ENCODE measurements around the gene TAF1A. TPM values are rescaled to one million over a fixed set of nuclear protein-coding genes. Genes with fewer than 3 reads are reported as not detected.
"Not testable (repeated sequence)": the region's sequence is repeated elsewhere in the genome, so short reads cannot be mapped to it uniquely, and the experiment has no call there.

The TAF1A gene
- total and polyA plus RNA-seq, 2 experiments from 2014 or later: 5.4 to 5.6 TPM

- H3K9me3 ChIP-seq (ENCODE audit: low read depth): no peaks in the 10 kb centered on the region
- no peak overlapping the region for H3K9ac ChIP-seq
- no peaks in the 10 kb centered on the region for H3K9me2 ChIP-seq (ENCODE audit: insufficient read depth)
- H3K4me1 ChIP-seq (ENCODE audit: insufficient read depth): no peaks in the 10 kb centered on the region
- WGBS, 2 experiments (ENCODE audit: low coverage in 1 of 2, low lambda C conversion rate in 2 of 2, missing lambda C conversion rate in 2 of 2): 91 to 93% methylated on average over 2 of the region's 2 CpGs
- no peak overlapping the region for H3K4me2 ChIP-seq (ENCODE audit: unreplicated experiment)
- TF ChIP-seq EZH2phosphoT487 (IDR thresholded peaks at IDR 0.05; ENCODE audit: insufficient read depth, low read depth) (no peak), EZH2 (IDR thresholded peaks at IDR 0.05; ENCODE audit: insufficient read depth, poor library complexity, severe bottlenecking) (no peak)
- H3F3A ChIP-seq (ENCODE audit: insufficient read depth): 0 out of 2 replicates have a peak, but pooled peaks cover under 1% of the 10 kb centered on the region
- no peak overlapping the region for H2AFZ ChIP-seq
- DNase-seq: no peak
- H3K4me3 ChIP-seq: no peak overlapping the region
- H3K27ac ChIP-seq: no peak overlapping the region
- no peaks in the 10 kb centered on the region for H3K27me3 ChIP-seq (replicated peaks; ENCODE audit: insufficient read depth)
- in situ Hi-C loops (cut with MboI): no loop called here
- no peaks in the 10 kb centered on the region for H3K79me2 ChIP-seq (ENCODE audit: insufficient read depth)
- H3K36me3 ChIP-seq (ENCODE audit: low read depth): no peaks in the 10 kb centered on the region
- H4K20me1 ChIP-seq (ENCODE audit: insufficient read depth): no peaks in the 10 kb centered on the region
These were observed 21.0 kb upstream of the TAF1A start for GRCh38 chr1:222610728-222611127.

- in situ Hi-C loops (cut with MboI); H2AFZ ChIP-seq: not testable (repeated sequence)
- 14 to 17% methylated on average over 1 of the region's 1 CpG for WGBS, 2 experiments (ENCODE audit: low coverage in 1 of 2, low lambda C conversion rate in 2 of 2, missing lambda C conversion rate in 2 of 2)
These were observed 19.4 kb upstream of the TAF1A start for GRCh38 chr1:222609111-222609510.

GRCh38 chr1:222606757-222607156 is 17.0 kb upstream of the TAF1A start:
- Histone ChIP-seq H3K27ac (no peak overlapping the region), H3K9me3 (ENCODE audit: low read depth) (no peaks in the 10 kb centered on the region), H3F3A (ENCODE audit: insufficient read depth) (no peaks in the 10 kb centered on the region), H3K4me2 (ENCODE audit: unreplicated experiment) (no peak overlapping the region), H3K27me3 (replicated peaks; ENCODE audit: insufficient read depth) (no peaks in the 10 kb centered on the region), H3K9me2 (ENCODE audit: insufficient read depth) (no peaks in the 10 kb centered on the region), H3K9ac (no peak overlapping the region), H3K4me1 (ENCODE audit: insufficient read depth) (no peaks in the 10 kb centered on the region), H3K79me2 (ENCODE audit: insufficient read depth) (no peaks in the 10 kb centered on the region), H4K20me1 (ENCODE audit: insufficient read depth) (no peaks in the 10 kb centered on the region), H2AFZ (no peak overlapping the region), H3K36me3 (ENCODE audit: low read depth) (no peaks in the 10 kb centered on the region), H3K4me3 (no peak overlapping the region)
- in situ Hi-C loops (cut with MboI): no loop called here
- DNase-seq: peak; percentile 13
- TF ChIP-seq EZH2phosphoT487 (IDR thresholded peaks at IDR 0.05; ENCODE audit: insufficient read depth, low read depth): no peak
- TF ChIP-seq EZH2 (IDR thresholded peaks at IDR 0.05; ENCODE audit: insufficient read depth, poor library complexity, severe bottlenecking): no peak
- WGBS, 2 experiments (ENCODE audit: low coverage in 1 of 2, low lambda C conversion rate in 2 of 2, missing lambda C conversion rate in 2 of 2): 86 to 100% methylated on average over 1 of the region's 1 CpG

More at GRCh38 chr1:222609111-222609510, 19.4 kb upstream of the TAF1A start:
- not testable (repeated sequence) for H3K4me1 ChIP-seq (ENCODE audit: insufficient read depth); H3K9ac ChIP-seq; H3K4me2 ChIP-seq (ENCODE audit: unreplicated experiment); H3K9me3 ChIP-seq (ENCODE audit: low read depth); H3K79me2 ChIP-seq (ENCODE audit: insufficient read depth); H3F3A ChIP-seq (ENCODE audit: insufficient read depth); H3K27me3 ChIP-seq (replicated peaks; ENCODE audit: insufficient read depth); H4K20me1 ChIP-seq (ENCODE audit: insufficient read depth); DNase-seq; H3K9me2 ChIP-seq (ENCODE audit: insufficient read depth); H3K4me3 ChIP-seq; H3K27ac ChIP-seq; H3K36me3 ChIP-seq (ENCODE audit: low read depth)

- Histone ChIP-seq H3K36me3 (ENCODE audit: low read depth) (no peaks in the 10 kb centered on the region), H3K4me2 (ENCODE audit: unreplicated experiment) (no peak overlapping the region), H2AFZ (no peak overlapping the region), H4K20me1 (ENCODE audit: insufficient read depth) (no peaks in the 10 kb centered on the region), H3F3A (ENCODE audit: insufficient read depth) (no peaks in the 10 kb centered on the region), H3K9me3 (ENCODE audit: low read depth) (no peaks in the 10 kb centered on the region), H3K79me2 (ENCODE audit: insufficient read depth) (no peaks in the 10 kb centered on the region), H3K27ac (no peak overlapping the region), H3K4me1 (ENCODE audit: insufficient read depth) (no peaks in the 10 kb centered on the region), H3K4me3 (no peak overlapping the region), H3K9ac (no peak overlapping the region), H3K27me3 (replicated peaks; ENCODE audit: insufficient read depth) (no peaks in the 10 kb centered on the region), H3K9me2 (ENCODE audit: insufficient read depth) (no peaks in the 10 kb centered on the region)
- TF ChIP-seq EZH2phosphoT487 (IDR thresholded peaks at IDR 0.05; ENCODE audit: insufficient read depth, low read depth): no peak
- no peak for TF ChIP-seq EZH2 (IDR thresholded peaks at IDR 0.05; ENCODE audit: insufficient read depth, poor library complexity, severe bottlenecking)
- in situ Hi-C loops (cut with MboI): no loop called here
- DNase-seq: no peak
- WGBS, 2 experiments (ENCODE audit: low coverage in 1 of 2, low lambda C conversion rate in 2 of 2, missing lambda C conversion rate in 2 of 2): 72 to 78% methylated on average over 3 of the region's 3 CpGs
These were observed 11.5 kb upstream of the TAF1A start for GRCh38 chr1:222601257-222601656.

GRCh38 chr1:222600281-222600680 is 10.5 kb upstream of the TAF1A start:
- no peak for DNase-seq
- no peak overlapping the region for H3K27ac ChIP-seq
- no peaks in the 10 kb centered on the region for H3K9me2 ChIP-seq (ENCODE audit: insufficient read depth)
- 86 to 88% methylated on average over 1 of the region's 1 CpG for WGBS, 2 experiments (ENCODE audit: low coverage in 1 of 2, low lambda C conversion rate in 2 of 2, missing lambda C conversion rate in 2 of 2)
- in situ Hi-C loops (cut with MboI): no loop called here
- no peak overlapping the region for H3K9ac ChIP-seq
- no peaks in the 10 kb centered on the region for H3F3A ChIP-seq (ENCODE audit: insufficient read depth)
- no peaks in the 10 kb centered on the region for H3K79me2 ChIP-seq (ENCODE audit: insufficient read depth)
- no peaks in the 10 kb centered on the region for H4K20me1 ChIP-seq (ENCODE audit: insufficient read depth)
- no peak overlapping the region for H2AFZ ChIP-seq
- TF ChIP-seq EZH2 (IDR thresholded peaks at IDR 0.05; ENCODE audit: insufficient read depth, poor library complexity, severe bottlenecking) (no peak), EZH2phosphoT487 (IDR thresholded peaks at IDR 0.05; ENCODE audit: insufficient read depth, low read depth) (no peak)
- no peaks in the 10 kb centered on the region for H3K27me3 ChIP-seq (replicated peaks; ENCODE audit: insufficient read depth)
- no peak overlapping the region for H3K4me3 ChIP-seq
- H3K4me1 ChIP-seq (ENCODE audit: insufficient read depth): no peaks in the 10 kb centered on the region
- no peak overlapping the region for H3K4me2 ChIP-seq (ENCODE audit: unreplicated experiment)
- no peaks in the 10 kb centered on the region for H3K9me3 ChIP-seq (ENCODE audit: low read depth)
- no peaks in the 10 kb centered on the region for H3K36me3 ChIP-seq (ENCODE audit: low read depth)
